Right lobe of liver (tissue), 6 donors: ENCODE data around the gene SCYL1. TPM values are rescaled to one million over a fixed set of nuclear protein-coding genes. Genes with fewer than 3 reads are reported as not detected.

Experiments used
- ATAC-seq, 4 donors: fragments of 200-7000 bp; cut with Tn5 transposase; one replicate each; pipeline ENCODE4 v1.9.1; 2020; ENCODE audit warnings: mild to moderate bottlenecking in 4 of 4, moderate library complexity in 4 of 4
- DNase-seq, 3 donors: peaks; one replicate each; pipeline ENCODE4 v3.0.0-alpha.2; 2020
- H3K27ac ChIP-seq, 3 donors: fragments of 200-600 bp; one replicate each; pipeline ENCODE4 v1.8.0; 2022
- H3K27me3 ChIP-seq, 2 donors: fragments of 200-600 bp; one replicate each; pipeline ENCODE4 v1.8.0; 2022
- H3K36me3 ChIP-seq, 4 donors: fragments of 200-600 bp; sonication (generic) in 1 of 4; one replicate each; pipeline versions ENCODE4 v1.5.1 to v1.8.0; 2017 to 2022; ENCODE audit warnings: control low read depth in 1 of 4
- H3K4me1 ChIP-seq, 4 donors: fragments of 200-600 bp; sonication (generic) in 1 of 4; one replicate each; pipeline versions ENCODE4 v1.5.1 to v1.8.0; 2017 to 2022; ENCODE audit warnings: control low read depth in 1 of 4
- H3K4me3 ChIP-seq, 3 donors: fragments of 200-600 bp; one replicate each; pipeline ENCODE4 v1.8.0; 2022
- H3K9me3 ChIP-seq, 4 donors: fragments of 200-600 bp; sonication (generic) in 1 of 4; one replicate each; pipeline versions ENCODE4 v1.5.1 to v1.8.0; 2017 to 2022; ENCODE audit warnings: control low read depth in 1 of 4
- CTCF ChIP-seq, 4 donors: fragments of 200-600 bp in 3 of 4; fragments of 450-650 bp in 1 of 4; IDR thresholded peaks; one replicate each; pipeline versions ENCODE4 v1.5.1 to v1.8.0; 2016 to 2022; ENCODE audit warnings: antibody characterized with exemption in 4 of 4, mild to moderate bottlenecking in 2 of 4
- POLR2A ChIP-seq: fragments of 450-650 bp; IDR thresholded peaks from one replicate; pipeline ENCODE4 v1.6.1; 2017; ENCODE audit warnings: antibody characterized with exemption, mild to moderate bottlenecking
- WGBS: methylation state at CpG from one replicate; pipeline ENCODE4 v1.1.6; 2018; ENCODE audit warnings: low coverage, low lambda C conversion rate; ENCODE audit not compliant: insufficient coverage; ENCODE audit errors: missing lambda C conversion rate; 5-methylcytosine and 5-hydroxymethylcytosine counted together
- intact Hi-C, 2 donors: fragments of 100-400 bp; cut with DNase I; formaldehyde crosslinking; loops; one replicate each; pipeline versions ENCODE4 v1.11.2 to v1.14.1; 2022
- small RNA-seq, 2 experiments: library from RNA; depleted of rRNA; stranded (forward); fragments of <200 nt; gene quantifications; one replicate each; pipeline ENCODE3, GENCODE V24; 2016
- total RNA-seq, 6 experiments: library from RNA; depleted of rRNA in 2 of 6; stranded (reverse); fragments of >200 nt in 2 of 6; fragmentation: NEBNext Ultra II Directional in 3 of 6; extraction: Animal tissue kit (Norgen Biotek cat#: 25700) in 3 of 6; gene quantifications; one replicate each; pipeline versions ENCODE4 v1.1.0 to v1.2.4, GENCODE V29; 2016 to 2023
- donor health status: DM: no; HTN: yes; CAD: no.
- donor health status: DM: no; HTN: no; CAD: no.
- donor health status: DM: no; HTN: no; CAD: no.
- donor health status: DM: no; HTN: yes; CAD: no.
- donor health status: DM: no; HTN: yes; CAD: no.

Gene SCYL1
- total RNA-seq, 6 experiments from 2014 or later = 51.3 to 82.3 (median 57.0) TPM

- Histone ChIP-seq H3K4me1 (no peaks in the 10 kb centered on the region), H3K9me3 (no peaks in the 10 kb centered on the region), H3K27ac (no peak overlapping the region), H3K4me3 (no peak overlapping the region), H3K27me3 (no peaks in the 10 kb centered on the region), H3K36me3 (no peaks in the 10 kb centered on the region)
- ATAC-seq = no peak
- no peak for TF ChIP-seq POLR2A
- no peak for TF ChIP-seq CTCF (IDR thresholded peaks at IDR 0.05)
- intact Hi-C loops = no loop called here
- no CpG with 5 or more reads among the region's 2 CpGs for WGBS
- DNase-seq = no peak
Measured at GRCh38 chr11:65586676-65587075, 61.8 kb downstream of the SCYL1 start.

Small RNA genes within 50 kb of the gene (small RNA-seq; reads per million reads assigned to genes)
- gene AP001362.1 (0 reads per million in 2 experiments), gene RF01684 (0 reads per million in 2 experiments)

Other genes with a start within 250 kb of the SCYL1 start
- gene CDC42EP2, start 210.2 kb upstream of the SCYL1 start, total RNA-seq = 1 to 10 TPM in 4 of 6 experiments, under 1 TPM in 2; 0.55 to 3.4 (median 2.3) TPM
- gene DPF2, start 191.2 kb upstream of the SCYL1 start, total RNA-seq = 10 to 100 TPM; 11.1 to 21.7 (median 19.4) TPM
- under 1 TPM in 3 of 6 experiments, not detected in 3; 0.10 to 0.28 (median 0.20) TPM for gene TIGD3, start 170.3 kb upstream of the SCYL1 start, total RNA-seq
- 10 to 100 TPM in 4 of 6 experiments, 1 to 10 TPM in 2; 7.5 to 17.5 (median 12.1) TPM for gene SLC25A45, start 142.4 kb upstream of the SCYL1 start, total RNA-seq
- 10 to 100 TPM in 4 of 6 experiments, 1 to 10 TPM in 2; 7.7 to 17.1 (median 14.3) TPM for gene FRMD8, start 138.4 kb upstream of the SCYL1 start, total RNA-seq
- 1,000 to 10,000 TPM in 2 of 6 experiments, 100 to 1,000 TPM in 4; 202 to 1,225 (median 767) TPM for gene NEAT1, start 102.3 kb upstream of the SCYL1 start, total RNA-seq
- gene MALAT1, start 26.0 kb upstream of the SCYL1 start, total RNA-seq = 1,000 to 10,000 TPM; 2,716 to 5,163 (median 3,933) TPM
- gene LTBP3, start 33.3 kb downstream of the SCYL1 start, total RNA-seq = 10 to 100 TPM; 26.6 to 94.1 (median 46.8) TPM
- gene ZNRD2, start 45.4 kb downstream of the SCYL1 start, total RNA-seq = 10 to 100 TPM; 11.6 to 43.2 (median 16.5) TPM
- 10 to 100 TPM; 12.8 to 20.6 (median 14.6) TPM for gene FAM89B, start 47.5 kb downstream of the SCYL1 start, total RNA-seq
- 10 to 100 TPM; 10.0 to 29.9 (median 13.7) TPM for gene EHBP1L1, start 51.0 kb downstream of the SCYL1 start, total RNA-seq
- gene KCNK7, start 70.7 kb downstream of the SCYL1 start, total RNA-seq = under 1 TPM in 1 of 6 experiments, not detected in 5; 0.31 TPM
- 10 to 100 TPM; 48.3 to 67.1 (median 60.9) TPM for gene MAP3K11, start 89.1 kb downstream of the SCYL1 start, total RNA-seq
- gene PCNX3, start 90.7 kb downstream of the SCYL1 start, total RNA-seq = 10 to 100 TPM; 11.2 to 32.9 (median 12.4) TPM
- gene SIPA1, start 113.0 kb downstream of the SCYL1 start, total RNA-seq = 10 to 100 TPM; 21.1 to 34.1 (median 25.3) TPM
- gene RELA, start 137.8 kb downstream of the SCYL1 start, total RNA-seq = 10 to 100 TPM; 27.8 to 51.1 (median 41.9) TPM
- gene KAT5, start 187.2 kb downstream of the SCYL1 start, total RNA-seq = 10 to 100 TPM; 17.8 to 30.4 (median 24.0) TPM
- 10 to 100 TPM; 16.8 to 39.1 (median 26.1) TPM for gene RNASEH2C, start 195.7 kb downstream of the SCYL1 start, total RNA-seq